GM18951 (cell line): Measurements from ENCODE around the gene TALDO1.

ENCODE experiments used
- POLR2A ChIP-seq: IDR thresholded peaks from 4 replicates; pipeline ENCODE4 v1.6.1; 2011; ENCODE audit warnings: mild to moderate bottlenecking; ENCODE audit not compliant: insufficient read length, insufficient read depth; ENCODE audit errors: extremely low read depth
- in situ Hi-C: fragments of 300-500 bp; cut with MboI; formaldehyde crosslinking; loops from one replicate; pipeline ENCODE4 v1.12.0; 2022; ENCODE audit warnings: low sequenced_read_pairs, mixed read lengths, inconsistent platforms; ENCODE audit not compliant: unreplicated experiment

Gene TALDO1

DNA sequence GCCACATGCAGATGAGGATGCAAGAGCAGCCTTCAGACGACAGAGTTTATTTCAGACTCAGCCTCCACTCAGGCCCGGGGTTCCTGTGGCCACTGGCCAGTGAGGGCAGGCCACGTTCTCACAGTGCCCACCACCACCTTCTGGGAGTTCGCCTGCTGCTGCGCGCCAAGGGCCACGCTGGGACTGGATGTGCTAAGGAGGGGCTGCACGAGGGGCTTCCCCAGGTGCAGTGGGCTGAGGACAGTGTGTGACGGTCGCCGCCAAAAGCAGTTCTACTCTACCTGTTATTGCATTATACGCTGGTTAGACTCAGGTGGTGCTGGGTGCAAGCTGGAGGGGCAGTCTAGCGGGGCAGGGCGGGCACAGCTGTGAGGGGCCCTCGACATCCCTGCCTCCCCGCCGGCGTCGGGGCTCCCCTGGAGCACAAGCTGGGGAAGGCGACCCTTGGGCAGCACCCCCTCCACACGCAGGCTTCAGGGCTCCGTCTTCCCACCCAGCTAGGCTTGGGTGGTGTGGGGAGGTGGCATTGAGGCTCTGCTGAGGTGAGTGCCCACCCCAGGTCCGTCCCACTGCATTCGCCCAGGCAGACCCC lies 39.9 kb downstream of the TALDO1 start:
- in situ Hi-C loops, result no loop called here
- TF ChIP-seq POLR2A, result peak; percentile 9

DNA sequence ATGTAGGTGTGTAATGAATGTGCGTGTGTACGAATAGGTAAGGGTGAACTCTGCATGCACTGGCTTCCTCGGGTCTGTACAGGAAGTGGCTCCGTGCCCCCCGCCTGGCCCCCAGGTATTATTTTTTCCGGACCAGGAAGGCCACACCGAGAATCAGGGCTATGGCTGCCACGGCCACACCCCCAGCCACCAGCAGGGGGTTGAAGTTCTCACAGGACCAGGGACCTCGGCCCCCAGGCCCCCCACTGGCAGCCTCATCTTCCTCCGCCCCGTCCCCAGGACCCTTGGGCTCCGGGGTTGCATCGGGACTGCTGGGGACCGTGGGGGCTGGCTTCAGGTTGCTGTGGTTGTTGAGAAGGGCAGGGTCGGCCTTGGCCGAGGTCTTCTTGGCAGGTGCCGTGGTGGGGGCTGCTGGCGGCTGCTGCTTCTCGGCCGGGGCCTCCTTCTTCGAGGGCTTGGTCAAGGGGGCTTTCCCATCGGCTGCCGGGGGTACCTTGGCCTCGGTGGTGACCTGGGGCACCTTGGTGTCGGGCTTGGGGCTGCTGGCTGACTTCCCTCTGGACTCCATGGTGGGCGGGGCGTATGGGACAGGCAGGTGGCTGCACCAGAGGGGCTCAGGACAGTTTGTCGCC lies 40.9 kb downstream of the TALDO1 start:
- TF ChIP-seq POLR2A, result no peak
- in situ Hi-C loops, result no loop called here

DNA sequence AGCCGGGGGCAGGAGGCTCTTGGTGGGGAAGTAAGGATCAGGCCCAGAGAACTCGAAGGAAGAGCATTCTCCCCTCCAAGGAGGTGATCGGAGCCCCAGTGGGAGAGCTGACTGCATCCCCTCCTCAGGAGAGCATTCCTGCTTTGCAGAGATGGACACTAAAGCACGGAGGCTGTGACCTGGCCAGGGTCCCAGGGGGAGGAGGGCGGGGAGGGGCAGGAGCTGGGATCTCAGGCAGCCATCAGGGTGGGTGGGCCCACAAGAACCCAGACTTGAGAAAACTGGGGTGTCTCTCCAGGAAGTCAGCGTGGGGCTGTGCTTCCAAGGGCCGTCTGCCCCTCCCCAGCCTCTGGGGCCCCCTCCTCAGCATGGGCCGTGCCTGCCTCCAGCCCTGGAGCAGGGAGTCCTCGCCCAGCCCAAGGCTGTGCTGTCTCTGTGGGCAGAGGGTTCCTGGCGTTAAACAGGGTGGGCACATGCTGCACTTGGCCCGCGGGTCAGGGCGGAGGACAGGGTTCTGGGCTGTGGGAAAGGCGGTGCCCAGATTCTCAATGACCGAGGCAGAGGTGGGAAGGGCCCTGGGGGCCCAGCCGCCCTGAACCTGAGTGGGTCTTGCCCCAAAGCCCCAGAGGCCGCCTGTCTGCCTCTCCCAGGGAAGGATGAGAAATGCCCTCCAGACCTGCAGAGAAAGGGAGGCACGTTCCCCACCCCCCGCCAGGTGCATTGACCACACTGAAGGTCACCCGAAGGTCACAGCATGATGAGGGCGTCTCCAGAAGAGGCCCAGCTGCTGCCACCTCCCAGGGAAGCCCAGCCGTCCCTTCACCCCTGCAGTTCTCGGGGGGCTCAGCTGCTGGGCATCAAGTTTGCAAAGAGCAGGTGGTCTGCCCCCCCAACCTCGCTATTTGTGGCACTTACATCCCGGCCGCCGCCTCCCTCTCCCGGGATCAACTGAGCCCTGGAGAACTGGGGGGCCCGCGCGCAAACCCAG lies 42.0 kb downstream of the TALDO1 start:
- in situ Hi-C loops, result no loop called here
- no peak for TF ChIP-seq POLR2A

DNA sequence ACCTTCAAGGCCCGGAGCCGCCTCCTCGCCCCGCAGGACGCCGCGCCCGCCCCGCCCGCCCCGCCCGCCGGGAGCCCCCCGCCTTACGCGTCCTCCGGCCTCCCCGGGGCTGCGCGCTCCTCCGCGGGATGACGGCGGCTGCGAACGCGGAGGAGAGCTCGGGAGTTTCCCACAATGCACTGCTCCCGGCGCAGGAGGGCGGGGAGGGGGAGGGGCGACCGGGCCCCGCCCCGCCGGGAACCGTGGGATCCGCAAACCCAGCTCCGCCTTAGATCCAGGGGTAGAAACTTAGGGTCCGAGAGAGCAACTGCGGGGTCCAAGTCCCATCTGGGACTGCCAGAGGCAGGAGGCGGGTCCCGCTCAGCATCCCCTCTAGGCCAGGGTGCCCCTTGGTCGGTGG lies 42.7 kb downstream of the TALDO1 start, which contains the start of gene CEND1:
Gene CEND1, minus strand, starts transcription at position 148 of the 400 bp plus-strand sequence. CDS start 1,514 bp downstream, outside the sequence.
- in situ Hi-C loops, result no loop called here
- no peak for TF ChIP-seq POLR2A

DNA sequence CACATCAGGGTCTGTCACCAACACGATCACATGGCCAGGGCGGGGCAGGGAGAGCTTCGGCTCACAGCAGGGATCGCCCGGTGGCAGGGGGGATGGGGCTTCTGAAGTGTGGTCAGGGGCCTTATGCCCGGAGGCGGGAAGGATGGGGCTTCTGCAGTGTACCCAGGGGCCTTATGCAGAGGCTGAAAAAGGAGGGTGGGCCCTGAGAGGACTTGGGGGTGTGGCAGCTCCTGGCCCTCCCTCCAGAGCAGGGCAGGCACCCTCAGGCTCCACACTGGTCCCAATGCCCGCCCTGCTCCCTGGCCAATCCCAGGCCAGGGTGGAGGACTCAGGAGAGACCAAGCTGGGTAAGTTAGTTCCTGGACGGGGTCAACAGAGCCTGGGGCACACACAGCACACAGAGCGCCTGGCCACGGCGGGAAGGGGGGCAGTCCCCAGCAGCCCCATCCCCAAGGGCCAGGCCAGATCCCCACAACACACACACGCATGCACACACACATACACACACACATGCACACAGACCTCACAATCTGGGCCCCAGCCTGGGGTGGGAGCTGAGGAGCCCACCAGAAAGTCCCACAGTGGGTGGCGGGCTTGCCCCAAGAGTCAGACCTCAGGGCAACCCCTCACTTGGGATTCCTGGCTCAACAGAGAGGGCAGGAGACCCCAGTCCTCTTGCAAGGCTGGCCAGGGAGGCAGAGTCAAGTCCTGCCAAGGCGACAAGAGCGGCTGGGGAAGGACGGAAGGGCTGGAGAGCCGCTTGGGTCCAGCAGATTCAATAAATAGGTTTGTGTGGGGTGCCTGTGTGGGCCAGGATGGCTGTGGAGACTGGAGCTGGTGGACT lies 43.7 kb downstream of the TALDO1 start:
- in situ Hi-C loops, result no loop called here
- no peak for TF ChIP-seq POLR2A

DNA sequence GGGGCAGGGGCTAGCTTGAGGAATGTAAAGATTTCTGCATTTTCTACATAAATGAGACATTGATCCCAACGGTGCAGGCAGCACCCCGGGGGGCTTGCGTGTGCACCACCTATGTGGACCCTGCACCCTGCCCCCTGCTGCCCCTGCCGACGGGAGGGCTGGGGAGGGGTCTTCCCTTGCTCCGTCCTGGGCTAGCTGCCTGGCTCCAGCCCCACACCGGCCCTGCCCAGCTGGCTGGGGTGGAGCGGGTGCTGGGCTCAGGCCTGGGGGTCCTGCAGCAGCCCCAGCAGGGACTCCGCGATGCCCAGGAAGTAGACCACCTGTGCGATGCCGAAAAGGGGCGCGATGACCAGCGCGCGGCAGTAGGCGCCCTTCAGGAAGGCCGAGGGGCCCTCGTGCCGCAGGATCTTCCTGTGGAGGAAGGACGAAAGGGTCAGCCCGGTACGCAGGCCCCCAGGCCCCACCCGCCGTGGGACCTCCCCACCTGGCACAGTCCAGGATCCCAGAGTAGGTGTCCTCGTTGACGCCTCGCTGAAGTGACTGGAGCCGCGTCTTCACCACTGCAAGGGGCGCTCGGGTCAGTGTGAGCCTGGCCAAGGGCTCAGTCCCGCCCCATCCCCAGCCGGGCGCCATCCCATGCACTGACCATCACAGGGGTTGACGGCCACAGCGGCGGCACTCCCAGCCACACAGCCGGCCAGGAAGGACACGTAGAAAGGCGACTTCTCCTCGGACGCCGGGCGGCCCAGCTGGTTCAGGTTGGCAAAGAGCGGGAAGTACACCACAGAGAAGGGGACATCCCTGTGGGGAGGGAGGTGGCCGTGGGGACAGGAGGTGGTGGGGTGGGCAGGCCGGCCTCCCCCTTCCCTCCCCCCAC lies 44.6 kb downstream of the TALDO1 start:
- TF ChIP-seq POLR2A, result no peak

DNA sequence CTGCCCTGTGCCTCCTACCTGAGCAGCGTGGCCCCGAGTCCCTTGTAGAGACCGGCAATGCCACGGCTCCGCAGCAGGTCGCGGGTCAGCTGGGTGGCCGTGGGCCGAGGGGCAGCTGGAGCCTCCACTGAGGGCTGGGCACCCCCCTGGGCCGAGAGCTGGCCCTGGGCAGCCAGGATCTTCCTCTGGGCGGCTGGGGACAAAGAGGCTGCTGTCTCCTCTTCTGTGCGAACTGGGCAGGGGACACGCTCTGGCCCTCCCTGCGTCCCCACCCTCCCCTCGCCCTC lies 45.2 kb downstream of the TALDO1 start:
- TF ChIP-seq POLR2A, result no peak
- in situ Hi-C loops, result no loop called here

More for the DNA sequence above, 44.6 kb downstream of the TALDO1 start:
- in situ Hi-C loops, result no loop called here

DNA sequence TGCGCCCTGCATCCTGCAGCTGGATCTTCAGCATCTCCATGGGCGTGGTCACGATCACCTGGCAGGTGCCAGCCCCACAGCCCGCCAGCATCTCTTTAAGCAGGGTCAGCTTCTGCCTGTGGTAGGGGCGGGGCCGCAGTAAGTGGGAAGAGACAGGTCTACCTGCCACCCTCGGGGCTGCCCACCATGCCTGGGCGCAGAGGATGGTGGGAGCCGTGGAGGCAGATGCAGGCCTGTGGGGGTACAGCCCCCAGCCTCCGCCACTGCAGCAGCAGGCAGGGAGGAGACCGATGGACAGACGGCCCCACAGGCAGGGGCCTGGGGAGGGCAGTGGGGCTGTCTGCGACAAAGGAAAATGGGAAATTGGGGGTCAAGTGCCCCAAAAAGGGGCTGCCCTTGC lies 45.6 kb downstream of the TALDO1 start:
- TF ChIP-seq POLR2A, result no peak
- in situ Hi-C loops, result no loop called here

DNA sequence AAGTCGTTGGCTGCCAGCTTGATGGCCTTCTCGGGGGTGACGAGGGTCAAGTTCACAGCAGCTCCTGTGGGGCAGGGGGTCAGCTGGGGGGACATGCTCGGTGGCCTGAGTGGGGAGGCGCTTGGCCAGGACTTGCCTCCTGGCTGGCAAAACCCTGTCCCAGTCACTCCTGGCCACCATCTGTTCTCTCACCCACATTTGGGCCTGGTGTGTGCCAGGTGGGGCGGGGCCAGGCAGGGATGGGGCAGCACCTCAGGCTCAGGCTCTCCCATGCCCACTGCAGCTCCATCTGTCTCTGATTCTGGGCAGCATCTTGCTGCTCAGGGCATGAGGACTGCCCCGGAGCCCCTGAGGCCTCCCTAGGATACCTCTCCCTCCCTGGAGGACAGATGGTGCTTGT lies 46.3 kb downstream of the TALDO1 start:
- in situ Hi-C loops, result no loop called here
- TF ChIP-seq POLR2A, result no peak

DNA sequence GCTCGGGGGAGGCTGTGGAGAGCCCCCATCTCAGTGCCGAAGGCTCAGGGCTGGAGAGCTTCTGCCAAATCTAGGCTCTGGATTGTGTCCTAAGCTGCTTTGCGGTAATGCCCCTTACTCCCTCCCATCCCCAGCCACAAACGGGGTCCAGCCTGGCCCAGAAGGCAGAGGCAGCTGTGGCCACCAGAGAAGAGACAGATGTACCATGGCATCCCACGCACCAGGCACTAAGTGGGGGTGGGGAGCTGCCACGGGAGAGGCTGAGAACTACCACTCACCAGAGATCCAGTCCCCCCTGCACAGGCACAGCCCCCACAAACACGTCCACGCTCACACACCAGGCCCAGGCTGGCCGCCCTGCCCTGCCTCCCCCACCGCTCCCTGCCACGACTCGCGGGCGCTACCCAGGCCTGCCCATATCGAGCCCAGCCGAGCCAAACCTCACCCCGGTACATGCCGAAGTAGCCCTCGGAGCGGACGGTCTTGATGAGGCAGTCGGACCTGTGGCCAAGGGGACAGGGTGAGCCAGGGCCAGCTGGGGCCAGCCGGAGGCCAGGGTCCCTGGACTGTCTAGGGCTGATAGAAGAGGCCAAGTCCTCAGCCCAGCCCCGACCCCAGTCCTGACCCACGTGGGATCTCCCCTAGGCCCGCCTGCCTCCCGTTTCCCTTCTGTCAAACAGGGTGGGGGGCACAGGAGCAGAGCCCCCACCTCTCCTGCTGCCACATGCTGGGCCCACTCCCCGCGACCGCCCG lies 46.9 kb downstream of the TALDO1 start:
- TF ChIP-seq POLR2A, result no peak

More for the DNA sequence above, 46.9 kb downstream of the TALDO1 start:
- in situ Hi-C loops, result no loop called here
